NB4 (cell line): Measurements from ENCODE around the gene EDARADD.
A peak's percentile ranks its signal among the peaks of the same experiment; 100 is the strongest.

Experiments
- DNase-seq: peaks from one replicate; pipeline ENCODE4 v3.0.0; 2010; ENCODE audit warnings: low read depth
- H3K4me3 ChIP-seq: one replicate; pipeline ENCODE4 v1.5.1; 2011; ENCODE audit warnings: mild to moderate bottlenecking, low read depth, low read length, moderate library complexity
- CTCF ChIP-seq: IDR thresholded peaks from one replicate; pipeline ENCODE4 v1.5.1; 2012; ENCODE audit warnings: low read depth, low read length
- MAX ChIP-seq: IDR thresholded peaks from 2 replicates; pipeline ENCODE4 v1.6.1; 2011; ENCODE audit warnings: low read depth, low read length
- MYC ChIP-seq: IDR thresholded peaks from 2 replicates; pipeline ENCODE4 v1.6.1; 2011; ENCODE audit warnings: low read depth, low read length
- POLR2A ChIP-seq: IDR thresholded peaks from 2 replicates; pipeline ENCODE4 v1.6.1; 2011; ENCODE audit warnings: mild to moderate bottlenecking; ENCODE audit not compliant: insufficient read length; ENCODE audit errors: extremely low read depth

EDARADD gene

GRCh38 chr1:236388332-236388731 lies 5.8 kb upstream of the EDARADD start:
- DNase-seq: no peak
- no peak overlapping the region for H3K4me3 ChIP-seq
- TF ChIP-seq MYC (no peak), MAX (no peak), POLR2A (no peak), CTCF (no peak)

GRCh38 chr1:236389253-236389652 lies 4.8 kb upstream of the EDARADD start:
- H3K4me3 ChIP-seq: no peak overlapping the region
- no peak for DNase-seq
- TF ChIP-seq POLR2A (no peak), MAX (no peak), CTCF (no peak), MYC (no peak)

- TF ChIP-seq CTCF (no peak), MAX (no peak), POLR2A (no peak), MYC (no peak)
Measured at GRCh38 chr1:236391008-236391407, 3.1 kb upstream of the EDARADD start.

GRCh38 chr1:236392182-236392581 lies 1.9 kb upstream of the EDARADD start:
- no peak for TF ChIP-seq CTCF
- no peak for TF ChIP-seq POLR2A
- no peak for TF ChIP-seq MAX
- TF ChIP-seq MYC: no peak
- no peak overlapping the region for H3K4me3 ChIP-seq
- DNase-seq: no peak

More at GRCh38 chr1:236391008-236391407, 3.1 kb upstream of the EDARADD start:
- DNase-seq: no peak
- no peak overlapping the region for H3K4me3 ChIP-seq

GRCh38 chr1:236394879-236395229 lies 768 bp downstream of the EDARADD start:
- peak overlapping the region; percentile 40 for H3K4me3 ChIP-seq
- no peak for DNase-seq
- TF ChIP-seq CTCF (no peak), POLR2A (no peak), MYC (no peak), MAX (no peak)
